WERI-Rb-1 (cell line): ENCODE data around the gene IPPK.
"Not testable (repeated sequence)": the region's sequence is repeated elsewhere in the genome, so short reads cannot be mapped to it uniquely, and the experiment has no call there.

Experiments
- DNase-seq: peaks from one replicate; pipeline ENCODE4 v3.0.0-alpha.2; 2020
- H3K27ac ChIP-seq: fragments of 250-450 bp; sonication (Bioruptor Pico); 2 replicates; pipeline ENCODE4 v1.5.1; 2020; ENCODE audit warnings: mild to moderate bottlenecking, moderate library complexity
- H3K27me3 ChIP-seq: fragments of 250-450 bp; sonication (Bioruptor Pico); 2 replicates; pipeline ENCODE4 v1.5.1; 2021; ENCODE audit warnings: mild to moderate bottlenecking, low read depth, moderate library complexity; ENCODE audit not compliant: insufficient read depth, severe bottlenecking
- H3K36me3 ChIP-seq: fragments of 250-450 bp; sonication (Bioruptor Pico); 2 replicates; pipeline ENCODE4 v1.5.1; 2020; ENCODE audit warnings: mild to moderate bottlenecking, moderate library complexity
- H3K4me3 ChIP-seq: 2 replicates; pipeline ENCODE4 v1.5.1; 2011; ENCODE audit warnings: low read depth, mild to moderate bottlenecking, control low read depth, low read length
- H3K9me3 ChIP-seq: fragments of 250-450 bp; sonication (Bioruptor Pico); 2 replicates; pipeline ENCODE4 v1.5.1; 2021; ENCODE audit warnings: mild to moderate bottlenecking, moderate library complexity; ENCODE audit not compliant: severe bottlenecking
- CTCF ChIP-seq: IDR thresholded peaks from 2 replicates; pipeline ENCODE4 v1.5.1; 2011; ENCODE audit warnings: low read depth, mild to moderate bottlenecking, control low read depth, inconsistent platforms, low read length

The IPPK gene

GRCh38 chr9:92576175-92576574 is 93.8 kb downstream of the IPPK start:
- H3K4me3 ChIP-seq = no peak overlapping the region
- DNase-seq = no peak
- no peaks in the 10 kb centered on the region for H3K9me3 ChIP-seq
- H3K27ac ChIP-seq = no peak overlapping the region
- no peaks in the 10 kb centered on the region for H3K36me3 ChIP-seq
- TF ChIP-seq CTCF = no peak
- H3K27me3 ChIP-seq = no peaks in the 10 kb centered on the region

- DNase-seq, H3K4me3 ChIP-seq, H3K27me3 ChIP-seq, H3K9me3 ChIP-seq, H3K36me3 ChIP-seq, H3K27ac ChIP-seq: not testable (repeated sequence)
Measured at GRCh38 chr9:92573612-92574011, 96.3 kb downstream of the IPPK start.

- not testable (repeated sequence) for H3K4me3 ChIP-seq, H3K27me3 ChIP-seq, H3K36me3 ChIP-seq, DNase-seq, H3K9me3 ChIP-seq, H3K27ac ChIP-seq
Measured at GRCh38 chr9:92571871-92572270, 98.1 kb downstream of the IPPK start.

- DNase-seq = no peak
- H3K27me3 ChIP-seq = no peaks in the 10 kb centered on the region
- no peak overlapping the region for H3K27ac ChIP-seq
- H3K9me3 ChIP-seq = no peaks in the 10 kb centered on the region
- no peak overlapping the region for H3K4me3 ChIP-seq
- TF ChIP-seq CTCF = no peak
- H3K36me3 ChIP-seq = no peaks in the 10 kb centered on the region
Measured at GRCh38 chr9:92564982-92565381, 104.9 kb downstream of the IPPK start.

GRCh38 chr9:92564504-92564903 is 105.4 kb downstream of the IPPK start:
- H3K27ac ChIP-seq = no peak overlapping the region

More at GRCh38 chr9:92564504-92564903, 105.4 kb downstream of the IPPK start:
- no peaks in the 10 kb centered on the region for H3K27me3 ChIP-seq
- H3K4me3 ChIP-seq = no peak overlapping the region
- no peaks in the 10 kb centered on the region for H3K36me3 ChIP-seq
- no peaks in the 10 kb centered on the region for H3K9me3 ChIP-seq
- TF ChIP-seq CTCF = no peak
- DNase-seq = no peak
